Kidney epithelial cell (primary cell): ENCODE measurements around the gene RAB7A. TPM values are rescaled to one million over a fixed set of nuclear protein-coding genes. Genes with fewer than 3 reads are reported as not detected.
A peak's percentile ranks its signal among the peaks of the same experiment; 100 is the strongest.
"Not testable (repeated sequence)": the region's sequence is repeated elsewhere in the genome, so short reads cannot be mapped to it uniquely, and the experiment has no call there.

Source experiments
- DNase-seq: peaks from one replicate; pipeline ENCODE4 v3.0.0-alpha.2; 2010; ENCODE audit warnings: low read depth
- H3K27me3 ChIP-seq: 2 replicates; pipeline ENCODE4 v1.6.0; 2011; ENCODE audit warnings: low read length; ENCODE audit not compliant: control insufficient read depth, insufficient read depth
- H3K36me3 ChIP-seq: 2 replicates; pipeline ENCODE4 v1.5.1; 2011; ENCODE audit warnings: low read length; ENCODE audit not compliant: control insufficient read depth, insufficient read depth
- H3K4me3 ChIP-seq: 2 replicates; pipeline ENCODE4 v1.5.1; 2011; ENCODE audit warnings: low read depth, mild to moderate bottlenecking, control low read depth, low read length
- CTCF ChIP-seq: IDR thresholded peaks from 2 replicates; pipeline ENCODE4 v1.5.1; 2011; ENCODE audit warnings: mild to moderate bottlenecking, moderate library complexity, low read length, control low read depth, inconsistent platforms; ENCODE audit not compliant: insufficient read depth, poor library complexity, severe bottlenecking
- total RNA-seq: library from RNA; depleted of rRNA; stranded (reverse); fragments of >200 nt; gene quantifications from 2 replicates; pipeline ENCODE4 v1.2.3, GENCODE V29; 2015

The RAB7A gene
- total RNA-seq, 1 donor from 2014 or later: 114 TPM

DNA sequence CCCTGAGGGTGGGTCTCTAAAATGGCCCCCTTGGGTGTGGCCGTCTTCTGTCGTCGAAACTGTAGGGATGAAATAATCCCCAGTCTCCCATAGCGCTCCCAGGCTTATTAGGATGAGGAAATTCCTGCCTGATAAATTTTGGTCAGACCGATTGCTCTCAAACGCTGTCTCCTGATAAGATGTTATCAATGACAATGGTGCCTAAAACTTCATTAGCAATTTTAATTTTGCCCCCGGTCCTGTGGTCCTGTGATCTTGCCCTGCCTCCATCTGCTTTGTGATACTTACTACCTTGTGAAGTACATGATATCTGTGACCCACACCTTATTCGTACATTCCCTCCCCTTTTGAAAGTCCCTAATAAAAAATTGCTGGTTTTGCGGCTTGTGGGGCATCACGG lies 5.1 kb upstream of the RAB7A start:
- Histone ChIP-seq H3K4me3 (no peak overlapping the region), H3K36me3 (no peaks in the 10 kb centered on the region), H3K27me3 (no peaks in the 10 kb centered on the region)
- no peak for DNase-seq
- no peak for TF ChIP-seq CTCF

DNA sequence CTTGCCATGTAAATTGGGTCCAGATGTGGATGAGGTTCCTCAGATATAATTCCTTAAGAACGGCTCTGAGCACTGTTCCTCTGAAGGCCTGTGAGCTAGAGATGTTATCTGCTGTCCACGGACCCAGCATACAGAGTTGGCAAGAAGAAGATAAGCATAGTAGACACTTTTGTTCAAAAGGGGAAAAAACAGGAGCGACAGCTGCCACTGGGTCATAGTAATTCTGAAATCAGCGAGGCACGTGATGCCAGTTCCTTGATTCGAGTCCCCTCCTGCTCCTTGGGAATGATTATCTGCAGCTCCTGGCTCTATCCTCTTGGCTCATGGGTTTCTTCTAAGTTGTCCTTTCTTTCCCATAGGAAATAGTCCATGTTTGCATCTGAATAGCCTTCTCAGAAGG lies 2.5 kb upstream of the RAB7A start:
- no peak for TF ChIP-seq CTCF
- Histone ChIP-seq H3K4me3 (no peak overlapping the region), H3K27me3 (no peaks in the 10 kb centered on the region), H3K36me3 (no peaks in the 10 kb centered on the region)
- DNase-seq: no peak

- H3K27me3 ChIP-seq: no peaks in the 10 kb centered on the region
- DNase-seq: no peak
- no peak for TF ChIP-seq CTCF
- no peaks in the 10 kb centered on the region for H3K36me3 ChIP-seq
- H3K4me3 ChIP-seq: peak overlapping the region; percentile 92
Measured at GRCh38 chr3:128725547-128726022, 398 bp upstream of the RAB7A start.

- no peaks in the 10 kb centered on the region for H3K27me3 ChIP-seq
- no peak for TF ChIP-seq CTCF
- peak overlapping the region; percentile 92 for H3K4me3 ChIP-seq
- H3K36me3 ChIP-seq: no peaks in the 10 kb centered on the region
- DNase-seq: no peak
Measured at GRCh38 chr3:128727059-128727458, 1.1 kb downstream of the RAB7A start.

- Histone ChIP-seq H3K36me3 (no peaks in the 10 kb centered on the region), H3K4me3 (peak overlapping the region; percentile 92), H3K27me3 (no peaks in the 10 kb centered on the region)
- no peak for DNase-seq
- TF ChIP-seq CTCF: no peak
Measured at GRCh38 chr3:128727485-128727884, 1.5 kb downstream of the RAB7A start.

GRCh38 chr3:128727996-128728395 lies 2.0 kb downstream of the RAB7A start:
- no peaks in the 10 kb centered on the region for H3K27me3 ChIP-seq
- DNase-seq: no peak
- H3K4me3 ChIP-seq: no peak overlapping the region
- TF ChIP-seq CTCF: no peak
- no peaks in the 10 kb centered on the region for H3K36me3 ChIP-seq

DNA sequence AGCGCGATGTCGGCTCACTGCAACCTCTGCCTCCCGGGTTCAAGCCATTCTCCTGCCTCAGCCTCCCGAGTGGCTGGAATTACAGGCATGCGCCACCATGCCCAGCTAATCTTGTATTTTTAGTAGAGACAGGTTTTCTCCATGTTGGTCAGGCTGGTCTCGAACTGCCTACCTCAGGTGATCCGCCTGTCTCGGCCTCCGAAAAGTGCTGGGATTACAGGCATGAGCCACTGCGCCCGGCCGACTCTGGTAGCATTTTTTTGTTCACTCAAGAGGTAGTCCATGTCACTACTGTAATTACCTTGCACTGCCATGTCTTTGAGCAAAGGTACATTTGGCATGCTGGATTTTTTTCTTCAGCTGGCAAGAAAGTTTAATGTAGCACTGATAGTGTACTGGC lies 2.5 kb downstream of the RAB7A start:
- not testable (repeated sequence) for H3K4me3 ChIP-seq, H3K36me3 ChIP-seq, DNase-seq, H3K27me3 ChIP-seq
